ENCODE results near the gene DBI. TPM values are rescaled to one million over a fixed set of nuclear protein-coding genes. Genes with fewer than 3 reads are reported as not detected.

The DBI gene
- 100 to 1,000 TPM; 235 to 314 (median 282) TPM for polyA plus RNA-seq (ENCODE audit: insufficient read length in 10 of 10)
- long read RNA-seq, donor 1, transcript DBI-206 (2 exons, 842 nt): minor isoform, 6 of 274 reads
- long read RNA-seq, donor 1, transcript DBI-202 (4 exons, 637 nt): major isoform, 249 of 274 reads
- long read RNA-seq, donor 1, partial matches to known transcripts: 13 of 274 reads
- long read RNA-seq, donor 1, other reads (novel, unspliced or antisense): 0 of 274 reads
- long read RNA-seq, donor 2, transcript DBI-202 (4 exons, 637 nt): major isoform, 187 of 214 reads
- long read RNA-seq, donor 2, partial matches to known transcripts: 21 of 214 reads
- long read RNA-seq, donor 2, other reads (novel, unspliced or antisense): 0 of 214 reads
- long read RNA-seq, donor 3, partial matches to known transcripts: 0 of 1 reads
- long read RNA-seq, donor 3, other reads (novel, unspliced or antisense): 0 of 1 reads
- long read RNA-seq, donor 4, transcript DBI-202 (4 exons, 637 nt): major isoform, 164 of 185 reads
- long read RNA-seq, donor 4, partial matches to known transcripts: 15 of 185 reads
- long read RNA-seq, donor 4, other reads (novel, unspliced or antisense): 0 of 185 reads
- long read RNA-seq, donor 5, transcript DBI-202 (4 exons, 637 nt): major isoform, 277 of 309 reads
- long read RNA-seq, donor 5, partial matches to known transcripts: 21 of 309 reads
- long read RNA-seq, donor 5, other reads (novel, unspliced or antisense): 0 of 309 reads
- long read RNA-seq, donor 6, transcript DBI-206 (2 exons, 842 nt): minor isoform, 5 of 252 reads
- long read RNA-seq, donor 6, transcript DBI-202 (4 exons, 637 nt): major isoform, 214 of 252 reads
- long read RNA-seq, donor 6, partial matches to known transcripts: 27 of 252 reads
- long read RNA-seq, donor 6, other reads (novel, unspliced or antisense): 0 of 252 reads
- long read RNA-seq, donor 7, transcript DBI-202 (4 exons, 637 nt): major isoform, 183 of 197 reads
- long read RNA-seq, donor 7, partial matches to known transcripts: 6 of 197 reads
- long read RNA-seq, donor 7, other reads (novel, unspliced or antisense): 0 of 197 reads
- long read RNA-seq, donor 8, transcript DBI-202 (4 exons, 637 nt): major isoform, 174 of 192 reads
- long read RNA-seq, donor 8, partial matches to known transcripts: 13 of 192 reads
- long read RNA-seq, donor 8, other reads (novel, unspliced or antisense): 0 of 192 reads
- long read RNA-seq, donor 9, transcript DBI-202 (4 exons, 637 nt): major isoform, 13 of 15 reads
- long read RNA-seq, donor 9, partial matches to known transcripts: 0 of 15 reads
- long read RNA-seq, donor 9, other reads (novel, unspliced or antisense): 0 of 15 reads

GRCh38 chr2:119366649-119367471 lies at the start of gene DBI, which contains the start of gene C2orf76:
DBI (plus strand) TSS chr2:119366977; CDS start chr2:119367052, 75 bp downstream.
C2orf76 (minus strand) TSS chr2:119366834; CDS start chr2:119339959, 26,875 bp downstream.
- DNase-seq: peak; percentile 95 to 98 (median 97)

GRCh38 chr2:119317554-119317953 lies 49.2 kb upstream of the DBI start:
- no peak for DNase-seq

- no peak for DNase-seq
Observed at GRCh38 chr2:119319593-119319992, 47.2 kb upstream of the DBI start.

GRCh38 chr2:119323459-119323858 lies 43.3 kb upstream of the DBI start:
- no peak for DNase-seq

- no peak for DNase-seq
Observed at GRCh38 chr2:119324685-119325270, 42.0 kb upstream of the DBI start.

GRCh38 chr2:119326938-119327337 lies 39.8 kb upstream of the DBI start:
- DNase-seq: no peak

- DNase-seq: no peak
Observed at GRCh38 chr2:119327431-119327830, 39.3 kb upstream of the DBI start.

- no peak for DNase-seq
Observed at GRCh38 chr2:119332953-119333352, 33.8 kb upstream of the DBI start.

GRCh38 chr2:119333360-119333759 lies 33.4 kb upstream of the DBI start:
- DNase-seq: no peak

- no peak for DNase-seq
Observed at GRCh38 chr2:119333833-119334232, 32.9 kb upstream of the DBI start.

GRCh38 chr2:119337749-119338148 lies 29.0 kb upstream of the DBI start:
- no peak for DNase-seq

GRCh38 chr2:119338272-119338671 lies 28.5 kb upstream of the DBI start:
- no peak for DNase-seq

- no peak for DNase-seq
Observed at GRCh38 chr2:119338826-119339561, 27.8 kb upstream of the DBI start.

GRCh38 chr2:119339562-119339923 lies 27.2 kb upstream of the DBI start:
- no peak for DNase-seq

GRCh38 chr2:119341684-119342083 lies 25.1 kb upstream of the DBI start:
- no peak for DNase-seq

GRCh38 chr2:119349289-119349688 lies 17.5 kb upstream of the DBI start:
- DNase-seq: no peak

- DNase-seq: no peak
Observed at GRCh38 chr2:119350311-119350998, 16.3 kb upstream of the DBI start.

- DNase-seq: no peak
Observed at GRCh38 chr2:119352357-119352756, 14.4 kb upstream of the DBI start.

GRCh38 chr2:119354860-119355259 lies 11.9 kb upstream of the DBI start:
- no peak for DNase-seq

Measured in muscle of back (tissue), 13 donors.